HEK293T (cell line): ENCODE data around the gene GAREM1.

Experiments
- CTCF ChIA-PET: fragments of 350-600 bp; formaldehyde crosslinking; extraction: SDS; loops from one replicate; lab custom pipeline; 2021; ENCODE audit warnings: antibody characterized with exemption, inconsistent platforms; lab: Yijun Ruan, JAX
- POLR2A ChIA-PET: fragments of 350-600 bp; formaldehyde crosslinking; extraction: SDS; loops from one replicate; lab custom pipeline; 2020; ENCODE audit warnings: antibody characterized with exemption, inconsistent platforms; lab: Yijun Ruan, JAX
- DNase-seq: peaks from one replicate; pipeline ENCODE4 v3.0.0; 2012; ENCODE audit warnings: mixed read lengths; ENCODE audit errors: extremely low spot score
- ARNT ChIP-seq: fragments of 450-650 bp; IDR thresholded peaks from 2 replicates; pipeline ENCODE4 v1.6.1; 2017; ENCODE audit warnings: mild to moderate bottlenecking
- BHLHE40 ChIP-seq: fragments of 450-650 bp; IDR thresholded peaks from 2 replicates; pipeline ENCODE4 v1.6.1; 2016; ENCODE audit warnings: mild to moderate bottlenecking, moderate library complexity, borderline replicate concordance
- CTBP1 ChIP-seq: fragments of 450-650 bp; IDR thresholded peaks from 2 replicates; pipeline ENCODE4 v1.6.1; 2016; ENCODE audit warnings: borderline replicate concordance
- ELF4 ChIP-seq: fragments of 450-650 bp; IDR thresholded peaks from 2 replicates; pipeline ENCODE4 v1.6.1; 2017; ENCODE audit warnings: antibody characterized with exemption
- FOXA1 ChIP-seq: fragments of 450-650 bp; IDR thresholded peaks from 2 replicates; pipeline ENCODE4 v1.6.1; 2016; ENCODE audit warnings: mild to moderate bottlenecking
- FOXK2 ChIP-seq: fragments of 450-650 bp; IDR thresholded peaks from 2 replicates; pipeline ENCODE4 v1.6.1; 2016; ENCODE audit warnings: mild to moderate bottlenecking
- FOXM1 ChIP-seq: fragments of 450-650 bp; IDR thresholded peaks from 2 replicates; pipeline ENCODE4 v1.6.1; 2017; ENCODE audit warnings: mild to moderate bottlenecking, borderline replicate concordance
- LEF1 ChIP-seq: fragments of 450-650 bp; IDR thresholded peaks from 2 replicates; pipeline ENCODE4 v1.6.1; 2017; ENCODE audit warnings: mild to moderate bottlenecking, borderline replicate concordance
- NFRKB ChIP-seq: fragments of 450-650 bp; IDR thresholded peaks from 2 replicates; pipeline ENCODE4 v1.6.1; 2016; ENCODE audit warnings: mild to moderate bottlenecking, moderate library complexity
- SP1 ChIP-seq: fragments of 450-650 bp; IDR thresholded peaks from 2 replicates; pipeline ENCODE4 v1.6.1; 2017
- SUZ12 ChIP-seq: fragments of 450-650 bp; IDR thresholded peaks from 2 replicates; pipeline ENCODE4 v1.6.1; 2016; ENCODE audit warnings: mild to moderate bottlenecking
- TARDBP ChIP-seq: fragments of 450-650 bp; IDR thresholded peaks from 2 replicates; pipeline ENCODE4 v1.6.1; 2016
- ZNF384 ChIP-seq: fragments of 450-650 bp; IDR thresholded peaks from 2 replicates; pipeline ENCODE4 v1.6.1; 2016
- TF ChIP-seq, protein P1 (sequence below): fragments of 450-650 bp; IDR thresholded peaks from 2 replicates; pipeline ENCODE4 v1.6.1; 2016

GAREM1 gene

DNA sequence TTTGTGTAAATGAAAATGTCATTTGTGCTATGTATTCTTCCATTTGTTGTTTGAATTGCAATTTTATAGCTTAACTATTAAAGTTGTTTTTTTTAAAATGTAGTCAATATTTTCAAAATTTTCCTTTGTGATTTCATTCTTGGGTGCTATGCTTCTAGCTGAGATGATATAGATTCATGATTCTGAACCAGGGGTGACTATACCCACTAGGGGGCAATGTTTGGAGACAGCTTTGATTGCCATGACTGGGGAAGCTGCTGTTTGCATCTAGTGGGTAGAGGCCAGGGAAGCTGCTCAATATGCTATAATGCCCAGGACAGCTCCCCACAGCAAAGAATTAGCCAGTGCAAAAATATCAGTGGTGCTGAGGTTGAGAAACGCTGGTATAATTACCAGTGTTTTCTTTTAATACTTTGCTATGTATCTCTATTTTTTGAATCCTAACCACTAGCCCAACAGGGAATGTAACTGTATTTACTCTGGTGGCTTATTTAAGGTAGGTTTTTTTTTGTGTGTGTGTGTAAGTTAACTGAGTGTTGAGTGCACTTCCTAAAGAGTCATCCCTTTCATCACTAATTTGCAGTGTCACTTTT is 181.1 kb downstream of the GAREM1 start:
- ChIA-PET POLR2A (interaction anchor here (0.7 to 2.4 kb wide), 2 partner anchors 27 to 181 kb away, joined by 3 to 19 read pairs; partner anchors contain the start of gene GAREM1), CTCF (interaction anchor here (0.6 to 2.8 kb wide), 25 partner anchors 10 to 652 kb away, joined by 3 to 42 read pairs (median 5); partner anchors contain the start of gene GAREM1)
- DNase-seq: peak; percentile 82
- TF ChIP-seq CTBP1 (no peak), ZNF384 (no peak)
- TF ChIP-seq, protein P1, sequence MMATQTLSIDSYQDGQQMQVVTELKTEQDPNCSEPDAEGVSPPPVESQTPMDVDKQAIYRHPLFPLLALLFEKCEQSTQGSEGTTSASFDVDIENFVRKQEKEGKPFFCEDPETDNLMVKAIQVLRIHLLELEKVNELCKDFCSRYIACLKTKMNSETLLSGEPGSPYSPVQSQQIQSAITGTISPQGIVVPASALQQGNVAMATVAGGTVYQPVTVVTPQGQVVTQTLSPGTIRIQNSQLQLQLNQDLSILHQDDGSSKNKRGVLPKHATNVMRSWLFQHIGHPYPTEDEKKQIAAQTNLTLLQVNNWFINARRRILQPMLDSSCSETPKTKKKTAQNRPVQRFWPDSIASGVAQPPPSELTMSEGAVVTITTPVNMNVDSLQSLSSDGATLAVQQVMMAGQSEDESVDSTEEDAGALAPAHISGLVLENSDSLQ: peak; percentile 39; the same call in 1 of the 2 replicates

DNA sequence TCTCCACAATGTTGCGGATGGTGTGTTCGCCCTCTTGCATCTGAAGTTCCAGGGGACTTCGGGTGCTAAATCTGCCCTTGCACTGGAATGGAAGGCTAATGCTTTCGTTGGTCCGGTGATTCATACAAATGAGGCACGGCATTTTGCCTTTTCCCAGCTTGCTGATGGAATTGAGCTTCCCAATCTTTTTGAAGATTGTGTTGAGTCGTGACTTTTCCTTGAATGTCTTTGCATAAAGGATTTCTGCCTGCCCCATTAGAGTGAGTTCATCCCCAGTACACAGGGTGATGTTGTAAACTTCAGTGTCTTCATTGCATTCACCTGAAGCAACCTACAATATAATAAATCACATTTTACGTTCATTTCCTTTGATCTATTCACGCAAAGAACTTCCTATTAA is 182.8 kb downstream of the GAREM1 start:
- CTCF ChIA-PET: interaction anchor here (1.4 kb wide), 1 partner anchor 183 kb away, joined by 6 read pairs; the partner anchor contains the start of gene GAREM1
- POLR2A ChIA-PET: interaction anchor here (1.9 kb wide), 1 partner anchor 183 kb away, joined by 6 read pairs; the partner anchor contains the start of gene GAREM1
- no peak for DNase-seq
- TF ChIP-seq SP1: no peak

DNA sequence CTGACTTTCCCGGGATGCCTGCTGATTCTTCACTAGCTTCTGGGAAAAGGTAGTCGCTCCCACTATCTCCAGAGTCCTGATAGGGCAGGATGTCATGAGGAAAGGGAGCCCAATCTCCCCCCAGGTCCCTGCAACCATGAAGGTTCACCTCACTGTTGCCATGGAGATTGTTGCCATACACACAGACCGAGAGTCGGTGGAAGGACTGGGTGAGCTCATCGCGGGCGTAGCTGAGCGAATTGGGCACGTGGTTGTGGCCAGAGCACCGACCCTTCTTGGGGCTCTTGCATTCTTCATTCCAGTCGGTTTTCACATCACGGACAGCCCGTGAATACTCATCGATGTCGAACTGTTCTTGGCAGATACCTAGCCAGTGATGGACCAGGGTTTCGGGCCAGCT is 183.4 kb downstream of the GAREM1 start:
- ChIA-PET CTCF (interaction anchor here (0.8 to 1.4 kb wide), 2 partner anchors 16 to 184 kb away, joined by 3 to 6 read pairs; partner anchors contain the start of gene GAREM1), POLR2A (interaction anchor here (1.9 kb wide), 1 partner anchor 183 kb away, joined by 6 read pairs; the partner anchor contains the start of gene GAREM1)
- DNase-seq: no peak
- TF ChIP-seq ELF4 (no peak), NFRKB (no peak), FOXA1 (no peak), SP1 (no peak), SUZ12 (no peak), FOXK2 (no peak), CTBP1 (no peak), BHLHE40 (no peak), FOXM1 (no peak), TARDBP (no peak)
- TF ChIP-seq, protein P1: no peak

- no peak for TF ChIP-seq ELF4
- no peak for TF ChIP-seq SUZ12
- DNase-seq: no peak
- POLR2A ChIA-PET: interaction anchor here (1.9 kb wide), 1 partner anchor 184 kb away, joined by 6 read pairs; the partner anchor contains the start of gene GAREM1
- CTCF ChIA-PET: interaction anchor here (0.8 to 1.4 kb wide), 2 partner anchors 15 to 184 kb away, joined by 3 to 6 read pairs; partner anchors contain the start of gene GAREM1
Observed at GRCh38 chr18:32286749-32287148, 183.9 kb downstream of the GAREM1 start.

DNA sequence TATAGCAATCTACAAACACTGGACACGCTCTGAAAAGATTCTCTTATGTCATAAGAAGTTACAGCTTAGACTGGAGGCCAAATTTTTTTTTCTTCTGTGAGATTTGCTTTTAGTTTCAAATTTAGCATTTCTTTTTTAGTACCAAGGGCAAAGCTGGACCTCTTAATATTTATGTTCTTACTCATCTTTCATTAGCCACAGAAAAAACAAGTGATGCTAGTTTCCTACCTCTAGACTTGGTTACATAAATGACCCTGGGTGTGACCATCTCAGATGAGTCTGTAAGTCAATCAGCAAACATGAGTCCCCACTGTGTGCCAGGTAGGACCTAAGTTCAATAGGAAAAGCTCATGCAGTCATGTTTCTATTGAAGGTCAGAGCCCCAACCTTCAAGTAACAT is 186.4 kb downstream of the GAREM1 start:
- POLR2A ChIA-PET: interaction anchor here (1.9 kb wide), 1 partner anchor 186 kb away, joined by 8 read pairs; the partner anchor contains the start of gene GAREM1
- no peak for DNase-seq
- CTCF ChIA-PET: interaction anchor here (0.7 to 5.6 kb wide), 5 partner anchors 12 to 456 kb away, joined by 3 to 20 read pairs (median 4); partner anchors contain the start of gene GAREM1
- no peak for TF ChIP-seq ZNF384
- TF ChIP-seq TARDBP: no peak
- no peak for TF ChIP-seq SUZ12
- TF ChIP-seq FOXK2: no peak
- no peak for TF ChIP-seq LEF1

DNA sequence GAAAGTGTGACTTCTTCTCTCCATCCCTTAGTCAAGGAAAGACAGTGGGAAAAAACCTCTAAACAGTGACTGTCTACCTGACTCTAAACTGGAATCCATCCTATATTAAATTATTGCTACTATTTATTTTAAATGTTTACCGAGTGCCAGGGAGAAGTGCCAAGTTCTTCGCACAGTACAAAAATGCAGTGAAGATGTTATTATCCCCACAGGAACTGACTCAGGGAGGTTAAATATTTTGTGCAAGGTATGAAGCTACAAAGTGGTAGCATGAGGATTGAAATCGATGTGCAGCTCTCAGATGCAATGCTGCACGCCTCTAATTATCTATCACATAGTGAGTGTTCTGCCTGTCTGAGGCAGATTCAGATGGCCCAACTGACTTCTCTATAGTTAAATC is 189.8 kb downstream of the GAREM1 start:
- no peak for TF ChIP-seq TARDBP
- no peak for TF ChIP-seq ELF4
- TF ChIP-seq LEF1: no peak
- DNase-seq: no peak
- POLR2A ChIA-PET: no interaction called here
- CTCF ChIA-PET: interaction anchor here (0.8 to 5.6 kb wide), 5 partner anchors 8 to 268 kb away, joined by 3 to 20 read pairs (median 3); no protein-coding TSS in a partner anchor

DNA sequence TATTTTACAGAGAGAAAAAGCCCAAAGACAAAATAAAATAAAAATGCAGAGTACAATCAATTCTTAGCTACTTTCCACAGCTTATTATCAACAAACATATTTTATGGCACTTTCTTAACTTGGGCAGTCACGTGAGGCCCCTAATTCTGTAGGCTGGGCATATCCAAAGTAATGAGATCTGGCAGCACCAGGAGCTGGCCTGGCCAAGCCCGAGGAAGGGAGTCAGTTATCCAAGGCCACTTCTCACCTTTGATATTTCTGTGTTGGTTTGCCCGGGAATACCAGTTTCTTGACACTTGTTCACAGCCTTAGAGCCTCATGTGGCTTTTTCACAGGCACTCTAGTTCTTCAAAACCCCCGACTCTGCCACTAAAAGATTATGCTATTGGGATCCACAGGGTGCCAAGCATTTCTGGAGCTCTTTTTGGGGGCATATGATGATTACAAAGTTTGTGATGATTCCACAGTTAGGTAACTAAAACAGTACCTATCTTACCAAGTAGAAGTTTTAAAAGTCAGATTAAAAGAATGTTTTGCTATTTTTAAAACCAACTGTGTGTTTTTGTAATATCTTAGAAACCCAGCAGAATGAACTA is 190.4 kb downstream of the GAREM1 start:
- ChIA-PET CTCF (interaction anchor here (0.7 to 5.6 kb wide), 7 partner anchors 8 to 271 kb away, joined by 3 to 20 read pairs (median 4); no protein-coding TSS in a partner anchor), POLR2A (interaction anchor here (2.0 kb wide), 1 partner anchor 190 kb away, joined by 6 read pairs; the partner anchor contains the start of gene GAREM1)
- TF ChIP-seq FOXM1: no peak
- no peak for TF ChIP-seq ZNF384
- no peak for TF ChIP-seq ARNT
- TF ChIP-seq, protein P1: no peak
- no peak for DNase-seq
